GM10266 (cell line): Measurements from ENCODE around the gene MAFG.

ENCODE experiments used
- DNase-seq: peaks from one replicate; pipeline ENCODE4 v3.0.0; 2012; ENCODE audit errors: extremely low spot score
- CTCF ChIP-seq: IDR thresholded peaks from 2 replicates; pipeline ENCODE4 v1.5.1; 2012; ENCODE audit warnings: mild to moderate bottlenecking, low read depth; ENCODE audit not compliant: control insufficient read depth, insufficient read depth; ENCODE audit errors: missing control alignments

The MAFG gene

GRCh38 chr17:81916234-81917001 lies 11.1 kb downstream of the MAFG start:
- no peak for TF ChIP-seq CTCF
- DNase-seq: no peak

- no peak for DNase-seq
- TF ChIP-seq CTCF: no peak
Measured at GRCh38 chr17:81915331-81915730, 12.2 kb downstream of the MAFG start.

GRCh38 chr17:81914103-81914850 lies 13.3 kb downstream of the MAFG start:
- DNase-seq: no peak
- TF ChIP-seq CTCF: no peak

- no peak for TF ChIP-seq CTCF
- DNase-seq: no peak
Measured at GRCh38 chr17:81913394-81914102, 14.0 kb downstream of the MAFG start.

GRCh38 chr17:81912441-81913309 lies 14.9 kb downstream of the MAFG start:
- DNase-seq: no peak
- no peak for TF ChIP-seq CTCF

GRCh38 chr17:81911969-81912368 lies 15.6 kb downstream of the MAFG start:
- no peak for DNase-seq
- no peak for TF ChIP-seq CTCF
